WTC11 (cell line): Measurements from ENCODE around the gene ZNF664. TPM values are rescaled to one million over a fixed set of nuclear protein-coding genes. Genes with fewer than 3 reads are reported as not detected.

Experiments used
- ATAC-seq: fragments of 200-7000 bp; cut with Tn5 transposase; 2 replicates; pipeline ENCODE4 v1.10.0; 2021; ENCODE audit warnings: mild to moderate bottlenecking, moderate library complexity
- CTCF ChIA-PET: fragments of 300-600 bp; sonication (Branson Sonifier 250); formaldehyde crosslinking; loops from one replicate; lab custom pipeline; 2021; ENCODE audit warnings: antibody characterized with exemption; lab: Charles Lee
- POLR2A ChIA-PET: fragments of 350-600 bp; sonication (Branson Sonifier 250); formaldehyde crosslinking; loops from one replicate; lab custom pipeline; 2021; ENCODE audit warnings: antibody characterized with exemption; lab: Charles Lee
- DNase-seq: peaks from one replicate; pipeline ENCODE4 v3.0.0; 2021; ENCODE audit warnings: low spot score
- H3K27ac Mint-ChIP-seq: 2 replicates; pipeline ENCODE4 v1.8.0; 2021; ENCODE audit warnings: mixed read lengths
- H3K27me3 Mint-ChIP-seq: 2 replicates; pipeline ENCODE4 v1.8.0; 2021; ENCODE audit warnings: low read depth, mild to moderate bottlenecking, moderate library complexity, mixed read lengths
- H3K36me3 Mint-ChIP-seq: 2 replicates; pipeline ENCODE4 v1.8.0; 2021; ENCODE audit warnings: mixed read lengths
- H3K4me1 Mint-ChIP-seq: 2 replicates; pipeline ENCODE4 v1.8.0; 2022; ENCODE audit warnings: mixed read lengths
- H3K4me3 Mint-ChIP-seq: 2 replicates; pipeline ENCODE4 v1.8.0; 2021; ENCODE audit warnings: mild to moderate bottlenecking, moderate library complexity, mixed read lengths
- H3K9me3 Mint-ChIP-seq: 2 replicates; pipeline ENCODE4 v1.8.0; 2021; ENCODE audit warnings: mixed read lengths
- AFF4 ChIP-seq: sonication (generic); formaldehyde crosslinking; IDR thresholded peaks from 2 replicates; pipeline ENCODE4 v1.8.1; 2023; ENCODE audit warnings: mild to moderate bottlenecking, missing genetic modification reagents, borderline replicate concordance
- ATF1 ChIP-seq: sonication (generic); formaldehyde crosslinking; IDR thresholded peaks from 2 replicates; pipeline ENCODE4 v1.8.1; 2023; ENCODE audit warnings: mild to moderate bottlenecking, moderate library complexity, missing genetic modification reagents
- ATF3 ChIP-seq: sonication (generic); formaldehyde crosslinking; conservative IDR thresholded peaks from 2 replicates; pipeline ENCODE4 v1.8.1; 2022; ENCODE audit warnings: mild to moderate bottlenecking, missing genetic modification reagents
- E2F5 ChIP-seq: sonication (generic); formaldehyde crosslinking; IDR thresholded peaks from 2 replicates; pipeline ENCODE4 v1.8.1; 2022; ENCODE audit warnings: mild to moderate bottlenecking, moderate library complexity, missing genetic modification reagents
- ELF4 ChIP-seq: sonication (generic); formaldehyde crosslinking; IDR thresholded peaks from 2 replicates; pipeline ENCODE4 v1.8.1; 2022; ENCODE audit warnings: low read depth, mild to moderate bottlenecking, moderate library complexity, missing genetic modification reagents
- ETV6 ChIP-seq: sonication (generic); formaldehyde crosslinking; IDR thresholded peaks from 2 replicates; pipeline ENCODE4 v1.8.1; 2022; ENCODE audit warnings: mild to moderate bottlenecking, missing genetic modification reagents
- HMGA2 ChIP-seq: fragments of 250-450 bp; sonication (Bioruptor Pico); IDR thresholded peaks from 2 replicates; pipeline ENCODE4 v1.4.0; 2021; ENCODE audit warnings: mild to moderate bottlenecking, moderate library complexity
- IRF2 ChIP-seq: sonication (generic); formaldehyde crosslinking; IDR thresholded peaks from 2 replicates; pipeline ENCODE4 v1.8.0; 2022; ENCODE audit warnings: low read depth, missing genetic modification reagents, borderline replicate concordance
- JUN ChIP-seq: sonication (generic); formaldehyde crosslinking; IDR thresholded peaks from 2 replicates; pipeline ENCODE4 v1.8.0; 2023; ENCODE audit warnings: mild to moderate bottlenecking, missing genetic modification reagents
- MLX ChIP-seq: sonication (generic); formaldehyde crosslinking; IDR thresholded peaks from 2 replicates; pipeline ENCODE4 v1.8.1; 2023; ENCODE audit warnings: mild to moderate bottlenecking, missing genetic modification reagents, moderate library complexity
- MXD4 ChIP-seq: fragments of 250-450 bp; sonication (Bioruptor Pico); IDR thresholded peaks from 2 replicates; pipeline ENCODE4 v1.8.0; 2021; ENCODE audit warnings: mild to moderate bottlenecking, moderate library complexity, borderline replicate concordance
- NR1H2 ChIP-seq: sonication (generic); formaldehyde crosslinking; IDR thresholded peaks from 2 replicates; pipeline ENCODE4 v1.9.0; 2021; ENCODE audit warnings: mild to moderate bottlenecking, moderate library complexity, missing genetic modification reagents
- PRDM15 ChIP-seq: sonication (generic); formaldehyde crosslinking; IDR thresholded peaks from 2 replicates; pipeline ENCODE4 v1.8.0; 2022; ENCODE audit warnings: missing genetic modification reagents
- RORB ChIP-seq: fragments of 250-450 bp; sonication (Bioruptor Pico); IDR thresholded peaks from 2 replicates; pipeline ENCODE4 v1.9.0; 2021; ENCODE audit warnings: mild to moderate bottlenecking
- TP53 ChIP-seq: sonication (generic); formaldehyde crosslinking; IDR thresholded peaks from 2 replicates; pipeline ENCODE4 v1.8.1; 2023; ENCODE audit warnings: mild to moderate bottlenecking, missing genetic modification reagents
- ZMAT4 ChIP-seq: fragments of 250-450 bp; sonication (Bioruptor Pico); IDR thresholded peaks from 2 replicates; pipeline ENCODE4 v1.9.0; 2021; ENCODE audit warnings: mild to moderate bottlenecking
- ZNF232 ChIP-seq: sonication (generic); formaldehyde crosslinking; IDR thresholded peaks from 2 replicates; pipeline ENCODE4 v1.8.0; 2022; ENCODE audit warnings: mild to moderate bottlenecking, missing genetic modification reagents
- ZNF512 ChIP-seq: sonication (generic); formaldehyde crosslinking; IDR thresholded peaks from 2 replicates; pipeline ENCODE4 v1.8.1; 2022; ENCODE audit warnings: missing genetic modification reagents, borderline replicate concordance
- ZSCAN18 ChIP-seq: fragments of 250-450 bp; sonication (Bioruptor Pico); IDR thresholded peaks from 2 replicates; pipeline ENCODE4 v2.1.2; 2022; ENCODE audit warnings: mild to moderate bottlenecking, moderate library complexity
- total RNA-seq: library from RNA; stranded (reverse); gene quantifications from 3 replicates; pipeline ENCODE4 v1.2.3, GENCODE V29; 2021

The ZNF664 gene
- total RNA-seq, 1 experiment from 2014 or later = 61.7 TPM

- no peaks in the 10 kb centered on the region for H3K4me1 Mint-ChIP-seq
- DNase-seq = no peak
- TF ChIP-seq ZNF232 (CRISPR knock-in tag) (no peak), NR1H2 (no peak), IRF2 (CRISPR knock-in tag) (no peak), RORB (CRISPR knock-in tag) (no peak), MLX (CRISPR knock-in tag) (no peak), ZSCAN18 (CRISPR knock-in tag) (no peak), TP53 (CRISPR knock-in tag) (no peak), PRDM15 (CRISPR knock-in tag) (no peak), JUN (CRISPR knock-in tag) (no peak), ETV6 (no peak), ATF1 (CRISPR knock-in tag) (no peak), ELF4 (CRISPR knock-in tag) (no peak), ATF3 (no peak), AFF4 (CRISPR knock-in tag) (no peak), HMGA2 (CRISPR knock-in tag) (no peak), ZMAT4 (CRISPR knock-in tag) (no peak), E2F5 (CRISPR knock-in tag) (no peak), ZNF512 (CRISPR knock-in tag) (no peak), MXD4 (no peak)
- CTCF ChIA-PET = interaction anchor here (0.7 to 3.1 kb wide), 2 partner anchors 25 to 58 kb away, joined by 3 to 12 read pairs; no protein-coding TSS in a partner anchor
- peaks cover 100% of the 10 kb centered on the region for H3K27me3 Mint-ChIP-seq
- POLR2A ChIA-PET = no interaction called here
- H3K36me3 Mint-ChIP-seq = no peaks in the 10 kb centered on the region
- H3K4me3 Mint-ChIP-seq = no peak overlapping the region
- no peaks in the 10 kb centered on the region for H3K9me3 Mint-ChIP-seq
- ATAC-seq = no peak
- no peak overlapping the region for H3K27ac Mint-ChIP-seq
Observed at GRCh38 chr12:123963821-123964220, 9.2 kb upstream of the ZNF664 start.
